Bronchial epithelial cell (primary cell): ENCODE measurements around the gene CCDC88B. TPM values are rescaled to one million over a fixed set of nuclear protein-coding genes. Genes with fewer than 3 reads are reported as not detected.

Experiments
- DNase-seq: peaks from one replicate; pipeline ENCODE4 v3.0.0-alpha.2; 2010; ENCODE audit warnings: low read depth
- FAIRE-seq: peaks from 2 replicates; lab custom pipeline; 2011; peaks lifted over from hg19 to GRCh38; lab: Jason Lieb, UNC
- H3K27me3 ChIP-seq: 2 replicates; pipeline ENCODE4 v1.5.1; 2011; ENCODE audit warnings: low read length; ENCODE audit not compliant: control insufficient read depth, insufficient read depth
- H3K36me3 ChIP-seq: 2 replicates; pipeline ENCODE4 v1.5.1; 2011; ENCODE audit warnings: low read length; ENCODE audit not compliant: control insufficient read depth, insufficient read depth
- H3K4me3 ChIP-seq: 2 replicates; pipeline ENCODE4 v1.5.1; 2011; ENCODE audit warnings: mild to moderate bottlenecking, low read depth, low read length, control low read depth
- total RNA-seq: library from RNA; depleted of rRNA; stranded (reverse); fragments of >200 nt; gene quantifications from 2 replicates; pipeline ENCODE4 v1.2.1, GENCODE V29; 2014
- TF ChIP-seq, protein P1 (sequence below): IDR thresholded peaks from 2 replicates; pipeline ENCODE4 v1.5.1; 2011; ENCODE audit warnings: mild to moderate bottlenecking, moderate library complexity, low read length, control low read depth, inconsistent platforms; ENCODE audit not compliant: insufficient read depth, severe bottlenecking

CCDC88B gene
- total RNA-seq, 1 donor from 2014 or later, result 2.9 TPM

DNA sequence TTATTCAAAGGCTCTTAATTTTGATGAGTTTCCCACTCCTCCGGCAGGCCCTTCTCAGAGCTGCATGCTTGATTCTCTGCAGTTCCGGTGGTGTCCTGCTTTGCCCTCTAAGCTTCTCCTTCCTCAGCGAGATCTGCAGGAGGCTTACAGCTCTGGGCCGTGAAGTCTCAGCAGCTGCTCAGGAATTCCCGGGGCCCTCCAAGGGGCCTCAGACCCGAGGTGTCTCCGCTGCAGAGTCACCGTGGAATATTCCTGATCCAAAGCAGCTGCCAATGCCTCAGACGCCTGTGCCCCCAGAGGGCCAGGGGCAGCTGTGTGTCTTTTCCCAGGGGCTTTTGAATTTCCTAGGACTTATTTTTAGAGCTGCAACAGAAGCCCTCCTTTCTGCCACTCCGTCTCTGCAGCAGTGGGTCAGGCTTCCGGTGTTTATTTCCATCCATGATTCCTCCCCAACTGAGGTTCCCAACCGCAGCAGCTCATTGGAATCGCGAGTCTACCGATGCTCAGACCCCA lies 56.1 kb downstream of the CCDC88B start:
- Histone ChIP-seq H3K36me3 (no peaks in the 10 kb centered on the region), H3K4me3 (no peak overlapping the region), H3K27me3 (no peaks in the 10 kb centered on the region)
- TF ChIP-seq, protein P1, sequence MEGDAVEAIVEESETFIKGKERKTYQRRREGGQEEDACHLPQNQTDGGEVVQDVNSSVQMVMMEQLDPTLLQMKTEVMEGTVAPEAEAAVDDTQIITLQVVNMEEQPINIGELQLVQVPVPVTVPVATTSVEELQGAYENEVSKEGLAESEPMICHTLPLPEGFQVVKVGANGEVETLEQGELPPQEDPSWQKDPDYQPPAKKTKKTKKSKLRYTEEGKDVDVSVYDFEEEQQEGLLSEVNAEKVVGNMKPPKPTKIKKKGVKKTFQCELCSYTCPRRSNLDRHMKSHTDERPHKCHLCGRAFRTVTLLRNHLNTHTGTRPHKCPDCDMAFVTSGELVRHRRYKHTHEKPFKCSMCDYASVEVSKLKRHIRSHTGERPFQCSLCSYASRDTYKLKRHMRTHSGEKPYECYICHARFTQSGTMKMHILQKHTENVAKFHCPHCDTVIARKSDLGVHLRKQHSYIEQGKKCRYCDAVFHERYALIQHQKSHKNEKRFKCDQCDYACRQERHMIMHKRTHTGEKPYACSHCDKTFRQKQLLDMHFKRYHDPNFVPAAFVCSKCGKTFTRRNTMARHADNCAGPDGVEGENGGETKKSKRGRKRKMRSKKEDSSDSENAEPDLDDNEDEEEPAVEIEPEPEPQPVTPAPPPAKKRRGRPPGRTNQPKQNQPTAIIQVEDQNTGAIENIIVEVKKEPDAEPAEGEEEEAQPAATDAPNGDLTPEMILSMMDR, result no peak
- DNase-seq (no peak), FAIRE-seq (no peak)

DNA sequence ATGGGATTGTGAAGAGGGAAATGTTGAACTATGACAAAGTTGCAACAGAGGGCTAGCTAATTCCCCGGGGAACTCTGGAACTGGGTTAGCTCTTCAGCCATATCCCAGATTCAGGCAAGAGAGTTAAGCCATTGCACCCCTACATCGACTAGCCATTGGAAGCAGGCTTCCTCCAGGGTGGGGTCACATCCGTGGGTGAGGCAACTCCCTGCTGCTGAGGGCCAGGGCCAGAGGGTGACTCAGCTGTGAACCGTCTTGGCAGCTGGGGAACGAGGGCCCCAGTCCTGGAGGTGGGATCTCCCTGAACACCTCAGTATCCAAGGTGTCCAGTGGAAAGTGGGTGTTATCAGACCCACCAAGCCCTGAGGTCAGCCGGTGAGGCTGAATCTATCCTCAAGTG lies 60.1 kb downstream of the CCDC88B start:
- Histone ChIP-seq H3K27me3 (peaks cover 1% of the 10 kb centered on the region), H3K4me3 (no peak overlapping the region), H3K36me3 (no peaks in the 10 kb centered on the region)
- FAIRE-seq (peak; percentile 55), DNase-seq (peak; percentile 62)
- TF ChIP-seq, protein P1, result no peak

DNA sequence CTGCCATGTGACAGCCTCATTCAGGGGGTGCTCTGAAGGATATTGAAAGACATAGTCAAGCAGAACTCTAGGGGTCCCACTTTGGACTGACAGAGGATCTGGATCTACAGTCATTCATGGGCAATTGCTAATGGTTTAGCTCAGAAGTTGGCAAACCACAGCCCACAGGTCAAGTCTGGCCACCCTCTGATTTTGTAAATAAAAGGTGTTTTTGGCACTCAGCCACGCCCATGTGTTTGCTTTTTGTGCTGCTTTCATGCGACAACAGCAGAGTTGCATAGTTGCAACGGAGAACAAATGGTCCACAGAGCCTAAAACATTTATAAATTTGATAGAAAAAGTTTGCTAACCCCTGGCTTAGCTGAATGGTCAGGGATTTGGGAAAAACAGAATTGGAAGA lies 60.7 kb downstream of the CCDC88B start:
- FAIRE-seq, result no peak
- TF ChIP-seq, protein P1, result no peak
- DNase-seq, result no peak
- Histone ChIP-seq H3K36me3 (no peaks in the 10 kb centered on the region), H3K4me3 (no peak overlapping the region), H3K27me3 (peaks cover 1% of the 10 kb centered on the region)

DNA sequence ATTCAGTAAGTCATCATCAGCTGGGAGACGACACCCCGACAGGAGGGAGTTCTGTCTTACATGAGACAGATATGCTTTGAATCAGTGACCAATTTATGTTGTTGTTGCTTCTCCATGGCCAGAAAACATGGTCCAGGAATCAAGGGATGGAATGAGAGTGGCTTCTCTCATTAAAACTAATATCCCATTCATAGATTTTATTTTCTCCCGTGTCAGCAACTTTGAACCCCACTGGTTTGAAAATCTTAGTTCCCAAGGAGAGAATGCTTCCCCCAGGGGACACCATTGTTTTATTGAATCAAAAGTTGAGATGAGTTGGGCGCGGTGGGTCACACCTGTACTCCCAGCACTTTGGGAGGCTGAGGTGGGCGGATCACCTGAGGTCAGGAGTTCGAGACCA lies 61.8 kb downstream of the CCDC88B start:
- H3K27me3 ChIP-seq, result peaks cover 1% of the 10 kb centered on the region
- TF ChIP-seq, protein P1, result no peak
- DNase-seq (no peak), FAIRE-seq (no peak)
- no peaks in the 10 kb centered on the region for H3K36me3 ChIP-seq
- no peak overlapping the region for H3K4me3 ChIP-seq

DNA sequence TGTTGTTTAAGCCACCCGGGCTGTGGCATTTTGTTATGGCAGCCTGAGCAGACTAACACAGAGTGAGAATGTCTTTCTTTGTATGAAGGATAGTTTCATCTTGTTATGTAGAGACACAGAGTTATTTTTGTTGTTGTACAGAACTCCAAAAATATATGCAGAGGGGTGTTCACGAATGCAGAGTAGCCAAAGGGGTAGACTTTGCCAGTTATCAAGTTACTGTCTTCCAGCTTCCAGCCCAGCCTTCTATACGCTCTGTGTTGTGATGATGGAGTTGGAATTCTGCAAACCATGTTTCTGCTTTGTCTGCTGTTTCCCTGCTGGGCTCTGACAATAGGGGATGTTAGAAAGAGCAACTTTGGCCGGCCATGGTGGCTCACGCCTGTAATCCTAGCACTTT lies 63.1 kb downstream of the CCDC88B start:
- no peak for FAIRE-seq
- Histone ChIP-seq H3K4me3 (no peak overlapping the region), H3K27me3 (peaks cover 1% of the 10 kb centered on the region)

More for the DNA sequence above, 63.1 kb downstream of the CCDC88B start:
- H3K36me3 ChIP-seq, result no peaks in the 10 kb centered on the region
- TF ChIP-seq, protein P1, result no peak
- no peak for DNase-seq
